HepG2 (cell line): Measurements from ENCODE around the gene PSMD8. TPM values are rescaled to one million over a fixed set of nuclear protein-coding genes. Genes with fewer than 3 reads are reported as not detected.

Experiments used
- ARHGAP35 ChIP-seq: sonication (generic); formaldehyde crosslinking; IDR thresholded peaks from 2 replicates; pipeline ENCODE4 v1.9.0; 2022; ENCODE audit warnings: mild to moderate bottlenecking, inconsistent platforms, moderate library complexity, missing genetic modification reagents, borderline replicate concordance
- ATF1 ChIP-seq: IDR thresholded peaks from 2 replicates; pipeline ENCODE4 v1.6.1; 2016; ENCODE audit warnings: mild to moderate bottlenecking, control low read depth
- BCL3 ChIP-seq: sonication (generic); formaldehyde crosslinking; IDR thresholded peaks from 2 replicates; pipeline ENCODE4 v1.5.1; 2020; ENCODE audit warnings: mild to moderate bottlenecking, missing genetic modification reagents, moderate library complexity
- CBX5 ChIP-seq: sonication (generic); formaldehyde crosslinking; IDR thresholded peaks from 2 replicates; pipeline ENCODE4 v1.4.0; 2020; ENCODE audit warnings: missing genetic modification reagents, borderline replicate concordance
- CREB1 ChIP-seq, 2 experiments: fragments of 450-650 bp in 1 of 2; IDR thresholded peaks; 2 replicates each; pipeline ENCODE4 v1.6.1; 2016 to 2017; ENCODE audit warnings: control low read depth in 1 of 2, mild to moderate bottlenecking in 1 of 2, missing compliant biosample characterization in 1 of 2, missing genetic modification characterization in 1 of 2
- DR1 ChIP-seq: sonication (generic); formaldehyde crosslinking; IDR thresholded peaks from 2 replicates; pipeline ENCODE4 v1.8.0; 2021; ENCODE audit warnings: mild to moderate bottlenecking, missing genetic modification reagents, inconsistent platforms
- EEA1 ChIP-seq: sonication (generic); formaldehyde crosslinking; IDR thresholded peaks from 2 replicates; pipeline ENCODE4 v1.5.1; 2020; ENCODE audit warnings: mild to moderate bottlenecking, missing genetic modification reagents, borderline replicate concordance
- ERF ChIP-seq: IDR thresholded peaks from 2 replicates; pipeline ENCODE4 v1.6.1; 2018; ENCODE audit warnings: missing biosample characterization, missing genetic modification reagents
- GATAD2A ChIP-seq: IDR thresholded peaks from 2 replicates; pipeline ENCODE4 v1.6.1; 2016
- PHF8 ChIP-seq: sonication (generic); formaldehyde crosslinking; IDR thresholded peaks from 2 replicates; pipeline ENCODE4 v1.5.0; 2020; ENCODE audit warnings: missing genetic modification reagents
- RARG ChIP-seq: sonication (generic); formaldehyde crosslinking; IDR thresholded peaks from 2 replicates; pipeline ENCODE4 v1.4.0; 2020; ENCODE audit warnings: low read depth, mild to moderate bottlenecking, missing genetic modification reagents
- SALL2 ChIP-seq: sonication (generic); formaldehyde crosslinking; IDR thresholded peaks from 2 replicates; pipeline ENCODE4 v1.8.1; 2023; ENCODE audit warnings: mild to moderate bottlenecking, missing genetic modification reagents, inconsistent platforms
- SNAI1 ChIP-seq: sonication (generic); formaldehyde crosslinking; IDR thresholded peaks from 2 replicates; pipeline ENCODE4 v1.5.0; 2020; ENCODE audit warnings: mild to moderate bottlenecking, missing genetic modification reagents, borderline replicate concordance
- SNRNP70 ChIP-seq: fragments of 200-400 bp; formaldehyde crosslinking; IDR thresholded peaks from 2 replicates; pipeline ENCODE4 v1.6.1; 2017; ENCODE audit warnings: mild to moderate bottlenecking, low read depth, low read length, moderate library complexity
- TGIF2 ChIP-seq: IDR thresholded peaks from 2 replicates; pipeline ENCODE4 v1.6.1; 2016; ENCODE audit warnings: control low read depth, missing compliant biosample characterization
- ZNF3 ChIP-seq: IDR thresholded peaks from 2 replicates; pipeline ENCODE4 v1.7.0; 2017; ENCODE audit warnings: inconsistent platforms
- ZNF331 ChIP-seq: sonication (generic); formaldehyde crosslinking; IDR thresholded peaks from 2 replicates; pipeline ENCODE4 v1.4.0; 2020; ENCODE audit warnings: missing genetic modification reagents
- ZNF510 ChIP-seq: sonication (generic); formaldehyde crosslinking; IDR thresholded peaks from 2 replicates; pipeline ENCODE4 v1.4.0; 2020; ENCODE audit warnings: low read depth, mild to moderate bottlenecking, missing genetic modification reagents
- ZNF556 ChIP-seq: sonication (generic); formaldehyde crosslinking; IDR thresholded peaks from 2 replicates; pipeline ENCODE4 v1.4.0; 2020; ENCODE audit warnings: mild to moderate bottlenecking, missing genetic modification reagents, borderline replicate concordance
- ZNF878 ChIP-seq: sonication (generic); formaldehyde crosslinking; IDR thresholded peaks from 2 replicates; pipeline ENCODE4 v1.8.1; 2023; ENCODE audit warnings: mild to moderate bottlenecking, missing genetic modification reagents, moderate library complexity
- polyA plus RNA-seq, 8 experiments: library from polyadenylated mRNA; depleted of rRNA in 3 of 8; stranded (reverse) in 7 of 8; unstranded in 1 of 8; fragments of >200 nt; fragmentation: Illumina TruSeq in 4 of 8; extraction: Trizol in 4 of 8; gene quantifications; 2 replicates each; pipeline versions ENCODE4 v1.2.1 to v1.2.3, GENCODE V29; 2011 to 2016; ENCODE audit warnings: low read depth in 4 of 8, missing spikeins in 1 of 8, mixed read lengths in 1 of 8; ENCODE audit not compliant: insufficient read depth in 1 of 8
- total RNA-seq, 5 experiments: library from RNA; depleted of rRNA; stranded (reverse); fragments of >200 nt; fragmentation: Illumina TruSeq; extraction: Trizol; gene quantifications; 2 replicates each; pipeline ENCODE4 v1.2.3, GENCODE V29; 2016; ENCODE audit warnings: low read depth in 1 of 5
- TF ChIP-seq, protein P1 (sequence below): sonication (generic); formaldehyde crosslinking; IDR thresholded peaks from 2 replicates; pipeline ENCODE4 v1.4.0; 2020; ENCODE audit warnings: missing genetic modification reagents
- TF ChIP-seq, protein P2 (sequence below): sonication (generic); formaldehyde crosslinking; IDR thresholded peaks from 2 replicates; pipeline ENCODE4 v1.5.1; 2020; ENCODE audit warnings: mild to moderate bottlenecking, missing genetic modification reagents, borderline replicate concordance
- TF ChIP-seq, protein P3 (sequence below): sonication (generic); formaldehyde crosslinking; IDR thresholded peaks from 2 replicates; pipeline ENCODE4 v1.8.1; 2023; ENCODE audit warnings: mild to moderate bottlenecking, missing genetic modification reagents
- TF ChIP-seq, protein P4 (sequence below): sonication (generic); formaldehyde crosslinking; IDR thresholded peaks from 2 replicates; pipeline ENCODE4 v1.8.0; 2022; ENCODE audit warnings: missing genetic modification reagents, mild to moderate bottlenecking, borderline replicate concordance
- TF ChIP-seq, protein P5 (sequence below): sonication (generic); formaldehyde crosslinking; IDR thresholded peaks from 2 replicates; pipeline ENCODE4 v1.4.0; 2020; ENCODE audit warnings: low read depth, mild to moderate bottlenecking, missing genetic modification reagents

The PSMD8 gene
- total and polyA plus RNA-seq, 2 of the 13 experiments (the other 11 are each of a cell fraction or from before 2014, with no cell fraction given): 162 to 296 TPM

DNA sequence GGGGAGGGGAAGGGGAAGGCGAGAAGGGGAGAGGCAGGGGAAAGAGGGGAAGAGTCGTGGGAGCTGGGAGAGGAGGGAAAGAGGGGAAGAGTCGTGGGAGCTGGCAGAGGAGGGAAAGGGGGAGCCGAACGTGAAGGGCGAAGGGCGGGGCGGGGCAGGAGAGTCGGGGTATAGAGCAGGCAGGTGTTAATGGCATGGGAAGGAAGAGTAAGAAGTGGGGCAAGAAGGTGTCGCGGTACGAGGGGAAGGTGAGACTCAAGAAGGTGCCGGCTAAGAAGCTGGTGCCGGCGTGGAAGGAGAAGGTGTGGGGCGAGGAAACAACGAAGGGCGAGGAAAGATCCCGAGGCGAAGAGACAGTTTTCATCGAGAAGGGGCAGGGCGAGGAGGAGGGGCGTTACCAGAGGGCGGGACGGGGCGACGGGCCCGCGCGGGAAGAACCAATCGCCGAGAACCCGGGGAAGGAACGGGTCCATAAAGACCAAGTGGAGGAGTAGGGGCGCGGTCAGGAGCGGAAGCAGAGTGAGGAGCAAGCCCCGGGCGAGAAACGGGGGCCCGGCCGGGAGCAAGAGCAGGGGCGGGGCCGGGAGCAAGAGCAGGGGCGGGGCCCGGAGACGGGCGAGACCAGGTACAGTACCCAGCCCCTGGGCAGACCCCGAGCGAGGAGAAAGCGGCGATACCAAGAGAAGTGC is 38.3 kb upstream of the PSMD8 start (continued):
- TF ChIP-seq CREB1 (IDR thresholded peaks at IDR 0.05): no peak
- TF ChIP-seq CREB1 (CRISPR knock-in tag; IDR thresholded peaks at IDR 0.05): no peak
- no peak for TF ChIP-seq DR1 (CRISPR knock-in tag)
- TF ChIP-seq ATF1 (CRISPR knock-in tag): no peak
- TF ChIP-seq SNAI1 (CRISPR knock-in tag): no peak
- TF ChIP-seq, protein P1, sequence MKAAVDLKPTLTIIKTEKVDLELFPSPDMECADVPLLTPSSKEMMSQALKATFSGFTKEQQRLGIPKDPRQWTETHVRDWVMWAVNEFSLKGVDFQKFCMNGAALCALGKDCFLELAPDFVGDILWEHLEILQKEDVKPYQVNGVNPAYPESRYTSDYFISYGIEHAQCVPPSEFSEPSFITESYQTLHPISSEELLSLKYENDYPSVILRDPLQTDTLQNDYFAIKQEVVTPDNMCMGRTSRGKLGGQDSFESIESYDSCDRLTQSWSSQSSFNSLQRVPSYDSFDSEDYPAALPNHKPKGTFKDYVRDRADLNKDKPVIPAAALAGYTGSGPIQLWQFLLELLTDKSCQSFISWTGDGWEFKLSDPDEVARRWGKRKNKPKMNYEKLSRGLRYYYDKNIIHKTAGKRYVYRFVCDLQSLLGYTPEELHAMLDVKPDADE: no peak
- no peak for TF ChIP-seq EEA1 (CRISPR knock-in tag)
- TF ChIP-seq, protein P2, sequence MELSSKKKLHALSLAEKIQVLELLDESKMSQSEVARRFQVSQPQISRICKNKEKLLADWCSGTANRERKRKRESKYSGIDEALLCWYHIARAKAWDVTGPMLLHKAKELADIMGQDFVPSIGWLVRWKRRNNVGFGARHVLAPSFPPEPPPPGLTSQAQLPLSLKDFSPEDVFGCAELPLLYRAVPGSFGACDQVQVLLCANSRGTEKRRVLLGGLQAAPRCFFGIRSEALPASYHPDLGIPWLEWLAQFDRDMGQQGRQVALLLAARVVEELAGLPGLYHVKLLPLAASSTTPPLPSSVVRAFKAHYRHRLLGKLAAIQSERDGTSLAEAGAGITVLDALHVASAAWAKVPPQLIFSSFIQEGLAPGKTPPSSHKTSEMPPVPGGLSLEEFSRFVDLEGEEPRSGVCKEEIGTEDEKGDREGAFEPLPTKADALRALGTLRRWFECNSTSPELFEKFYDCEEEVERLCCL: no peak
- no peak for TF ChIP-seq CBX5 (CRISPR knock-in tag)
- TF ChIP-seq SALL2 (CRISPR knock-in tag): no peak
- TF ChIP-seq, protein P3, sequence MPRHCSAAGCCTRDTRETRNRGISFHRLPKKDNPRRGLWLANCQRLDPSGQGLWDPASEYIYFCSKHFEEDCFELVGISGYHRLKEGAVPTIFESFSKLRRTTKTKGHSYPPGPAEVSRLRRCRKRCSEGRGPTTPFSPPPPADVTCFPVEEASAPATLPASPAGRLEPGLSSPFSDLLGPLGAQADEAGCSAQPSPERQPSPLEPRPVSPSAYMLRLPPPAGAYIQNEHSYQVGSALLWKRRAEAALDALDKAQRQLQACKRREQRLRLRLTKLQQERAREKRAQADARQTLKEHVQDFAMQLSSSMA: peak; percentile 4; the same call in 1 of the 2 replicates
- no peak for TF ChIP-seq BCL3 (CRISPR knock-in tag)
- no peak for TF ChIP-seq GATAD2A (CRISPR knock-in tag)
- no peak for TF ChIP-seq ZNF510 (CRISPR knock-in tag)
- no peak for TF ChIP-seq PHF8 (CRISPR knock-in tag)
- TF ChIP-seq ERF (CRISPR knock-in tag): no peak
- TF ChIP-seq, protein P4, sequence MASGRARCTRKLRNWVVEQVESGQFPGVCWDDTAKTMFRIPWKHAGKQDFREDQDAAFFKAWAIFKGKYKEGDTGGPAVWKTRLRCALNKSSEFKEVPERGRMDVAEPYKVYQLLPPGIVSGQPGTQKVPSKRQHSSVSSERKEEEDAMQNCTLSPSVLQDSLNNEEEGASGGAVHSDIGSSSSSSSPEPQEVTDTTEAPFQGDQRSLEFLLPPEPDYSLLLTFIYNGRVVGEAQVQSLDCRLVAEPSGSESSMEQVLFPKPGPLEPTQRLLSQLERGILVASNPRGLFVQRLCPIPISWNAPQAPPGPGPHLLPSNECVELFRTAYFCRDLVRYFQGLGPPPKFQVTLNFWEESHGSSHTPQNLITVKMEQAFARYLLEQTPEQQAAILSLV (CRISPR knock-in tag): no peak
- no peak for TF ChIP-seq ZNF3 (CRISPR knock-in tag)
- no peak for TF ChIP-seq ZNF331 (CRISPR knock-in tag)
- no peak for TF ChIP-seq SNRNP70
- TF ChIP-seq, protein P5, sequence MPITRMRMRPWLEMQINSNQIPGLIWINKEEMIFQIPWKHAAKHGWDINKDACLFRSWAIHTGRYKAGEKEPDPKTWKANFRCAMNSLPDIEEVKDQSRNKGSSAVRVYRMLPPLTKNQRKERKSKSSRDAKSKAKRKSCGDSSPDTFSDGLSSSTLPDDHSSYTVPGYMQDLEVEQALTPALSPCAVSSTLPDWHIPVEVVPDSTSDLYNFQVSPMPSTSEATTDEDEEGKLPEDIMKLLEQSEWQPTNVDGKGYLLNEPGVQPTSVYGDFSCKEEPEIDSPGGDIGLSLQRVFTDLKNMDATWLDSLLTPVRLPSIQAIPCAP (CRISPR knock-in tag): no peak
- no peak for TF ChIP-seq TGIF2 (CRISPR knock-in tag)
- TF ChIP-seq ARHGAP35 (CRISPR knock-in tag): no peak
- TF ChIP-seq ZNF878 (CRISPR knock-in tag): no peak
- TF ChIP-seq RARG (CRISPR knock-in tag): no peak
- TF ChIP-seq ZNF556 (CRISPR knock-in tag): no peak
